GM18517 (cell line): ENCODE data around the gene LASP1.

ENCODE experiments used
- ATAC-seq: cut with Tn5 transposase; IDR thresholded peaks from one replicate; pipeline ENCODE4 v1.9.1; 2021; ENCODE audit warnings: mild to moderate bottlenecking, moderate library complexity; ENCODE audit not compliant: unreplicated experiment

Gene LASP1

GRCh38 chr17:38868817-38869525, 887 bp upstream of the LASP1 start:
- ATAC-seq, result peak; percentile 45

GRCh38 chr17:38870259-38871165, 654 bp downstream of the LASP1 start:
- ATAC-seq, result no peak

- ATAC-seq, result no peak
These were observed 1.6 kb downstream of the LASP1 start for GRCh38 chr17:38871247-38872015.

- no peak for ATAC-seq
These were observed 2.2 kb downstream of the LASP1 start for GRCh38 chr17:38872027-38872511.

GRCh38 chr17:38872671-38873385, 3.0 kb downstream of the LASP1 start:
- ATAC-seq, result no peak

- no peak for ATAC-seq
These were observed 4.0 kb downstream of the LASP1 start for GRCh38 chr17:38873640-38874380.

- no peak for ATAC-seq
These were observed 4.9 kb downstream of the LASP1 start for GRCh38 chr17:38874505-38875400.

GRCh38 chr17:38875477-38876075, 5.7 kb downstream of the LASP1 start:
- ATAC-seq, result no peak

- ATAC-seq, result no peak
These were observed 7.4 kb downstream of the LASP1 start for GRCh38 chr17:38877130-38877851.

GRCh38 chr17:38879878-38880665, 10.2 kb downstream of the LASP1 start:
- no peak for ATAC-seq

GRCh38 chr17:38881600-38882191, 11.8 kb downstream of the LASP1 start:
- ATAC-seq, result no peak

GRCh38 chr17:38882870-38883269, 13.0 kb downstream of the LASP1 start:
- no peak for ATAC-seq

GRCh38 chr17:38883592-38884526, 14.0 kb downstream of the LASP1 start:
- no peak for ATAC-seq

GRCh38 chr17:38885044-38885727, 15.3 kb downstream of the LASP1 start:
- no peak for ATAC-seq
